ENCODE data around the gene CPED1.

CPED1 gene

GRCh38 chr7:120947980-120948379 is 40.5 kb upstream of the CPED1 start:
- H3K4me3 ChIP-seq (ENCODE audit: low read depth, low read length) = no peak overlapping the region
- no peak for DNase-seq (ENCODE audit: low read depth, low spot score)
- TF ChIP-seq, protein P1, sequence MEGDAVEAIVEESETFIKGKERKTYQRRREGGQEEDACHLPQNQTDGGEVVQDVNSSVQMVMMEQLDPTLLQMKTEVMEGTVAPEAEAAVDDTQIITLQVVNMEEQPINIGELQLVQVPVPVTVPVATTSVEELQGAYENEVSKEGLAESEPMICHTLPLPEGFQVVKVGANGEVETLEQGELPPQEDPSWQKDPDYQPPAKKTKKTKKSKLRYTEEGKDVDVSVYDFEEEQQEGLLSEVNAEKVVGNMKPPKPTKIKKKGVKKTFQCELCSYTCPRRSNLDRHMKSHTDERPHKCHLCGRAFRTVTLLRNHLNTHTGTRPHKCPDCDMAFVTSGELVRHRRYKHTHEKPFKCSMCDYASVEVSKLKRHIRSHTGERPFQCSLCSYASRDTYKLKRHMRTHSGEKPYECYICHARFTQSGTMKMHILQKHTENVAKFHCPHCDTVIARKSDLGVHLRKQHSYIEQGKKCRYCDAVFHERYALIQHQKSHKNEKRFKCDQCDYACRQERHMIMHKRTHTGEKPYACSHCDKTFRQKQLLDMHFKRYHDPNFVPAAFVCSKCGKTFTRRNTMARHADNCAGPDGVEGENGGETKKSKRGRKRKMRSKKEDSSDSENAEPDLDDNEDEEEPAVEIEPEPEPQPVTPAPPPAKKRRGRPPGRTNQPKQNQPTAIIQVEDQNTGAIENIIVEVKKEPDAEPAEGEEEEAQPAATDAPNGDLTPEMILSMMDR (IDR thresholded peaks at IDR 0.05; ENCODE audit: low read depth, low read length) = no peak
- in situ Hi-C loops (cut with HindIII; ENCODE audit: low sequenced_read_pairs) = no loop called here

DNA sequence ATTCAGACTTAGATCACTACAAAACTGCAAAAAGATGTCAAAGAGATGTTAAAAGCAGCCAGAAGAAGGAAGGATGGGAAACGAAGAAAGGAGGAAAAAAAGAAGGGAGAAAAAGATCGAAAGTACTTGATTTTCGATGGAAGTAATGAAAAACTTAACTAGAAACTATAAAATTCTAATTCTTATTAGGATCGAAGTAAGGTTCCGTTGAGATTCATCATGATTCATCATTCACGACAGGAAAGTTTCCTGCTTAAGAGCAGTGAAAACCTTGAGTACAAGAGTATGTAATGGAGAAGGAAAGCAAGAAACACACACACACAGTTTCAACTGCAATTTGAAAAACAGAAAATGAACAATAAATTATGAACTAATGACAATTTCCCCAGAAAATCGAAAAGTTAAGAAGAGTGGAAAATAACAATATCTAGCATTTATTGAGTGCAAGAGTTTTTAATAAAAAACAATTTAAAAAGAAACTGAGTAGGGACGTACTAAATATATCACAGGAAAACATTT is 39.1 kb upstream of the CPED1 start:
- DNase-seq (ENCODE audit: low read depth, low spot score) = no peak
- peak overlapping the region; percentile 69 for H3K4me3 ChIP-seq (ENCODE audit: low read depth, low read length)
- TF ChIP-seq, protein P1 (IDR thresholded peaks at IDR 0.05; ENCODE audit: low read depth, low read length) = no peak
- in situ Hi-C loops (cut with HindIII; ENCODE audit: low sequenced_read_pairs) = no loop called here

DNA sequence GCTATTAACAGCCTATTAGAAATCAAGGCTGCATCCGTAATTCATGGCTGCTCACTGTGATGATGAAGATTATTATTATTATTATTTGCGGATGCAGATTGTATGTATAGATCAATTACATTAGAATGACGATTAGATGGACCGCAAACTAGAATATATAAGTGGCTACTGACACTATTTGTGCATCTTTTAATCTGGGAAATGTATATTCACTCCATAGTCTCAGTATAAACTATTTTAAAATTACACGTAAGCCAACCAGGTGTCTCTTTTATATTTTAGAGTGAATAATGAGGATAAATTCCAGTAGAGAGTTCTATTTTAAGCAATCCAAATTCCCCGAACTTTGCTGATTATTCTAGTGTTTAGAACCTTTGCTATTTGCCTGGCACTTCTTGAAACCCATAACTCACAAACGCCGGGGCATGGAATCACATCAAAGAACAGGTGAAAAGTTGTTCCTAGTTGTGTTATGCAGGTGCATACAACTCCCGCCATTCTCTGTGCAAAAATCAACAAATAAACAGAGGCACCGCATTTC is 38.4 kb upstream of the CPED1 start:
- in situ Hi-C loops (cut with HindIII; ENCODE audit: low sequenced_read_pairs) = no loop called here
- TF ChIP-seq, protein P1 (IDR thresholded peaks at IDR 0.05; ENCODE audit: low read depth, low read length) = no peak
- peak overlapping the region; percentile 69 for H3K4me3 ChIP-seq (ENCODE audit: low read depth, low read length)
- no peak for DNase-seq (ENCODE audit: low read depth, low spot score)

- H3K4me3 ChIP-seq (ENCODE audit: low read depth, low read length) = peak within 1 kb of the TSS; percentile 69
- TF ChIP-seq, protein P1 (IDR thresholded peaks at IDR 0.05; ENCODE audit: low read depth, low read length) = no peak
- DNase-seq (ENCODE audit: low read depth, low spot score) = peak; percentile 99
- in situ Hi-C loops (cut with HindIII; ENCODE audit: low sequenced_read_pairs) = no loop called here
Observed at GRCh38 chr7:120950539-120951308, 37.8 kb upstream of the CPED1 start, which contains the start of gene ING3. Gene ING3, plus strand, starts transcription at chr7:120950777. Its CDS starts 120 bp downstream, at chr7:120950897.

DNA sequence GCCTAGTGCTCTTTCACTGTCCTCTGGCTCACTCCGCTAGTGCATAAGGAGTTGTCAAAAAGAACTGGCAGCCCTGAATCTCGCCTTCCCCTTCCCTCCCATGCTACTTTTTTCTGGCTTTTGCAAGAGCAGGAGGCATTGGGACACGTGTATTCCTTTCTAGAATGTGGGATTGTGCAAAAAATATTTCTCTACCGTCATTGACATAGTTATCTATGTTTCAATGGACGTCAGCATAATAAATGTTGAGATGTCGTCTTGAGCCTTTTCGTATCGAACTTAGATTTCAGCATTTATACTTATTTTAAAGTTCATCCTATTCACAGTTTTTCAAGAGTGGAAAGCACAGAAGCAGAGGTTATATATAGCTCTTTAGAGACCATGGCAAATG is 37.2 kb upstream of the CPED1 start:
- TF ChIP-seq, protein P1 (IDR thresholded peaks at IDR 0.05; ENCODE audit: low read depth, low read length) = no peak
- no peak for DNase-seq (ENCODE audit: low read depth, low spot score)
- in situ Hi-C loops (cut with HindIII; ENCODE audit: low sequenced_read_pairs) = no loop called here
- peak overlapping the region; percentile 69 for H3K4me3 ChIP-seq (ENCODE audit: low read depth, low read length)

GRCh38 chr7:120951826-120952225 is 36.7 kb upstream of the CPED1 start:
- in situ Hi-C loops (cut with HindIII; ENCODE audit: low sequenced_read_pairs) = no loop called here
- peak overlapping the region; percentile 69 for H3K4me3 ChIP-seq (ENCODE audit: low read depth, low read length)
- TF ChIP-seq, protein P1 (IDR thresholded peaks at IDR 0.05; ENCODE audit: low read depth, low read length) = no peak
- no peak for DNase-seq (ENCODE audit: low read depth, low spot score)

Measured in astrocyte of the spinal cord (primary cell).